ENCODE measurements around the gene STAG2. TPM values are rescaled to one million over a fixed set of nuclear protein-coding genes. Genes with fewer than 3 reads are reported as not detected.

Gene STAG2
- total and polyA plus RNA-seq, 8 donors: 47.8 to 142 (median 114) TPM

GRCh38 chrX:123988423-123989111 is 27.1 kb downstream of the STAG2 start:
- ATAC-seq (no peak), DNase-seq (no peak)
- intact Hi-C loops (cut with DNase I): no loop called here
- Histone ChIP-seq H3K27ac (no peak overlapping the region), H3K36me3 (no peaks in the 10 kb centered on the region), H3K27me3 (no peaks in the 10 kb centered on the region), H3K4me3 (no peak overlapping the region), H3K4me1 (peaks cover 0 to 15% of the 10 kb centered on the region in 2 donors), H3K9me3 (no peaks in the 10 kb centered on the region)
- TF ChIP-seq CTCF (IDR thresholded peaks at IDR 0.05): no peak

- no peak for ATAC-seq
- no peak for TF ChIP-seq CTCF (IDR thresholded peaks at IDR 0.05)
- intact Hi-C loops (cut with DNase I): no loop called here
- H3K4me1 ChIP-seq: peaks cover 2 to 21% of the 10 kb centered on the region in 2 donors
- DNase-seq: no peak
- H3K4me3 ChIP-seq: no peak overlapping the region
- H3K27ac ChIP-seq: no peak overlapping the region
- no peaks in the 10 kb centered on the region for H3K36me3 ChIP-seq
- no peaks in the 10 kb centered on the region for H3K27me3 ChIP-seq
- H3K9me3 ChIP-seq: no peaks in the 10 kb centered on the region
Observed at GRCh38 chrX:123989235-123989634, 27.7 kb downstream of the STAG2 start.

- H3K36me3 ChIP-seq: no peaks in the 10 kb centered on the region
- intact Hi-C loops (cut with DNase I): no loop called here
- H3K4me1 ChIP-seq: peaks cover 2 to 30% of the 10 kb centered on the region in 2 donors
- H3K9me3 ChIP-seq: no peaks in the 10 kb centered on the region
- no peak overlapping the region for H3K4me3 ChIP-seq
- H3K27ac ChIP-seq: no peak overlapping the region
- no peaks in the 10 kb centered on the region for H3K27me3 ChIP-seq
- TF ChIP-seq CTCF (IDR thresholded peaks at IDR 0.05): no peak
- DNase-seq: no peak
- ATAC-seq: peak; percentile 77
Observed at GRCh38 chrX:123990169-123990568, 28.7 kb downstream of the STAG2 start.

- Histone ChIP-seq H3K9me3 (no peaks in the 10 kb centered on the region), H3K4me3 (no peak overlapping the region), H3K4me1 (peaks cover 2 to 35% of the 10 kb centered on the region in 2 donors), H3K36me3 (no peaks in the 10 kb centered on the region), H3K27ac (no peak overlapping the region), H3K27me3 (no peaks in the 10 kb centered on the region)
- intact Hi-C loops (cut with DNase I): no loop called here
- ATAC-seq: peak; percentile 43
- no peak for DNase-seq
- no peak for TF ChIP-seq CTCF (IDR thresholded peaks at IDR 0.05)
Observed at GRCh38 chrX:123990602-123991001, 29.1 kb downstream of the STAG2 start.

- H3K4me1 ChIP-seq: peaks cover 2 to 36% of the 10 kb centered on the region in 2 donors
- no peaks in the 10 kb centered on the region for H3K36me3 ChIP-seq
- H3K4me3 ChIP-seq: no peak overlapping the region
- no peak for DNase-seq
- no peak for TF ChIP-seq CTCF (IDR thresholded peaks at IDR 0.05)
- no peak for ATAC-seq
- intact Hi-C loops (cut with DNase I): no loop called here
- no peaks in the 10 kb centered on the region for H3K9me3 ChIP-seq
- no peaks in the 10 kb centered on the region for H3K27me3 ChIP-seq
- peak overlapping the region in 1 of 2 donors; percentile 37 for H3K27ac ChIP-seq
Observed at GRCh38 chrX:123993326-123993725, 31.8 kb downstream of the STAG2 start.

Measured in left lung (tissue), 10 donors.